ENCODE measurements around the gene NRG4.
A peak's percentile ranks its signal among the peaks of the same experiment; 100 is the strongest.

Gene NRG4

DNA sequence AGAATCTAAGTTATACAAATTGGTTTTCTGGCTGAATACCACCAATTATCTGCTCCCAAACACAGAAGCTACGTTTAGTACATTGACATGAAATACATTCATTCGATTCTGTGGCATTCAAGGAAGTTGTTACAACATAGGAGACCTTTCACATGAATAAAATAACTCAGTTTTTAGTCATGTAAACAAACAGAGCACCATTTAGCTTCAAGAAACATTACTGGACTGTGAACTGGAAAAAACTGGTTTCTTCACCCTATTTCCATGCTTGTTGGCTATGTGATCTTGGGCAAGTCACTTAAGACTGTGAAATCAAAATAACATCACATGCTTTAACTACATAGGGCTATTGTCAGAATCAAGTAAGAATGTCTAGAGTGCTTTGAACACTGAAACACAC lies 46.2 kb downstream of the NRG4 start:
- no peak for DNase-seq
- TF ChIP-seq GATA1 (IDR thresholded peaks at IDR 0.05; ENCODE audit: low read depth, low read length) = no peak
- TF ChIP-seq POLR2A (IDR thresholded peaks at IDR 0.05; ENCODE audit: low read length) = no peak

DNA sequence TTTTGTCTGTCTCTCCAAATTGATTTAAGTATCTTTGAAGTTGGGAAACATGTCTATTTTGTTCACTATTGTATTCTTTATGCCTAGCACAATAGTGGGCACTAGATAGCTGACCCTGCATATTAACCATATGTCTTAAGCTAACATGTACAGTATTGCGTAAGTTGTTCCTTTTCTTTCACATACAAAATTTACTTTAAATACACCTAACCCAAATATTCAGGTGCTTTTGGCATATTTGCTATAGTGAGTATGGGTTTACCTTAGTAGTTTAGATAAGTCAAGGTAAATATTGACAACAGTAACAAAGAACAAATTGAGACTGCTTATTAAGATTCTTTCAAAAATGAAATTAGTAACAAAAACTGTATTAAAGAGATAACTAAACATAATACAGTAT lies 50.9 kb downstream of the NRG4 start:
- DNase-seq = no peak
- no peak for TF ChIP-seq GATA1 (IDR thresholded peaks at IDR 0.05; ENCODE audit: low read depth, low read length)
- no peak for TF ChIP-seq POLR2A (IDR thresholded peaks at IDR 0.05; ENCODE audit: low read length)

DNA sequence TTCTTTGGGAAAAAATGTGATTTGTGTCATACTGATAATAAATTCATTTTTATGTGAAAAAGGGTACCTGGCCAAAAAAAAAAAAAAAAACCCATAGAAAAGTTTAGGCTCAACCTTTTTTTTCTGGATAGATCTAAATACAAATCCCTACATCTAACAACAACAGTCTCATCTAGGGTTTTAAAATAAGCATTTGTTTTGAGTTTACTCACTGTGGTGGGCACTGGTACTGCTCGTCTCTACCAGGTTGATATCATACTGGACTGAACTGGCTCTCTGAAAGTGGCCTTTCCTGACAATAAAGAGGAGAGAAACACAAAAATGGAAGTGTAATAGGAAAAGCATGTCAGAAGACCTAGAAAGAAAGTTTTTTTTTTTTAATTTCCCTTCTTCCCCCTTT lies 56.5 kb downstream of the NRG4 start:
- TF ChIP-seq GATA1 (IDR thresholded peaks at IDR 0.05; ENCODE audit: low read depth, low read length) = no peak
- no peak for TF ChIP-seq POLR2A (IDR thresholded peaks at IDR 0.05; ENCODE audit: low read length)
- DNase-seq = no peak

DNA sequence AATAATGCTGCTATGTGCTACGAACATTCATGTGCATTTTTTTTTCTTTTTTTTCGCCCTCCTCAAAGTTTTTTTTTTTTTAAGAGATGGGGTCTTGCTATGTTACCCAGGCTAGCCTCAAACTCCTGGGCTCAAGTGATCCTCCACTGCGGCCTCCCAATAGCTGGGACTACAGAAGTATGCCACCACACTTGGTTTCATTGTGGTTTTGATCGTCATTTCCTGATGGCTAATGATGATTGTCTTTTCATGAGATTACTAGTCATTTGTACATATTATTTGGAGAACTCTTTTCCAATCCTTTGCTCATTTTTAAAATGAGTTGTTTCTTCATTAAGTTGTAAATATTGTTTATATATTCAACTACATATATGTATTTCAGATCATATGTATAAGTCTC lies 59.7 kb downstream of the NRG4 start:
- no peak for DNase-seq
- TF ChIP-seq GATA1 (IDR thresholded peaks at IDR 0.05; ENCODE audit: low read depth, low read length) (no peak), POLR2A (IDR thresholded peaks at IDR 0.05; ENCODE audit: low read length) (no peak)

DNA sequence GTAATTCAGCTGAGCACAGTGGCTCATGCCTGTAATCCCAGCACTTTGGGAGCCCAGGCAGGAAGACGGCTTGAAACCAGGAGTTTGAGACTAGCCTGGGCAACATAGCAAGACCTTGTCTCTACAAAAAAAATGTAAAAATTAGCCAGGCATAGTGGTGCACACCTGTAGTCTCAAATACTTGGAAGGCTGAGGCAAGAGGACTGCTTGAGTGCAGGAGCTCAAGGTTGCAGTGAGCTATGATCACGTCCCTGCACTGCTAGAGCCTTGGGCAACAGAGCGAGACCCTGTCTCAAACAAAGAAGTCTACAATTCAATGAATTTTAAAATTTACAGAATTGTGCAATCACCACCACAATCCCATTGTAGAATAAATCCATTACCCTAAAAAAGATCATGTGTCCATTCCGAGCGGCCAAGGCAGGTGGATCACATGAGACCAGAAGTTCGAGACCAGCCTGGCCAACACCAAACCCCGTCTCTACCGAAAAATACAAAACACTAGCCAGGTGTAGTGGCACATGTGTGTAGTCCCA lies 63.4 kb downstream of the NRG4 start:
- no peak for DNase-seq
- TF ChIP-seq GATA1 (IDR thresholded peaks at IDR 0.05; ENCODE audit: low read depth, low read length) (no peak), POLR2A (IDR thresholded peaks at IDR 0.05; ENCODE audit: low read length) (no peak)

DNA sequence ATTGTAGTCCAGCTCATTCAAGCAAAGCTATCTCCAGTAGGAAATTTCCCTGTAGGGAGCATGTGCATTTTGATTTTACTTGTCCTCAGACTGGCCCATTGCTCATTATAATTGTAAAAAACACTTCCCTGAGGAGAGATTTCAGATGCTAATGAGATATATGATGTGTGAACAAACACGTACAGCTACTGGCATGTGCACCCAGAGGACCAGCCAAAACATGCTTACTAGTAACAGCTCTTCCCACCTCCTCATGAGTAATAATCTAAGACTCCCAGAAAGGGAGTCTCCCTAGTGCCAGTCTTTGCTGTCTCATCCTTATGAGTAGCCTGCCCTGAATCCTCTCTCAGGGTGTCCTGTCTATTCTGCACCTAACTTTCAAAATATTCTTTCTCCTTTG lies 65.1 kb downstream of the NRG4 start:
- peak; percentile 35 to 60 for DNase-seq
- TF ChIP-seq GATA1 (IDR thresholded peaks at IDR 0.05; ENCODE audit: low read depth, low read length) (no peak), POLR2A (IDR thresholded peaks at IDR 0.05; ENCODE audit: low read length) (no peak)

DNA sequence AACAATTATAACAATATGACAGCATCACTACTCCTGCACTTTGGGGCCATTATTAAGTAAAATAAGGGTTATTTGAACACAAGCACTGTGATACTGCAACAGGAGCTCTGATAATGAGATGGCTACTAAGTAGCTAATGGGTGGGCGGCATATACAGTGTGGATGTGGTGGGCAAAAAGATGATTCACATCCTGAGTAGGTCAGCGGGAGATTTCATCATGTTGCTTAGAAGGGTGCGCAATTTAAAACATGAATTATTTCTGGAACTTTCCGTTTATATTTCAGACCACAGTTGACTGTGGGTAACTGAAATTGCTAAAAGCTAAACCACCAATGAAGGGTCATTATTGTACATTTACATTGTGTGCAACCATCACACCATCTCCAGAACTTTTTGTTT lies 66.3 kb downstream of the NRG4 start:
- DNase-seq = no peak
- TF ChIP-seq POLR2A (IDR thresholded peaks at IDR 0.05; ENCODE audit: low read length) (no peak), GATA1 (IDR thresholded peaks at IDR 0.05; ENCODE audit: low read depth, low read length) (no peak)

DNA sequence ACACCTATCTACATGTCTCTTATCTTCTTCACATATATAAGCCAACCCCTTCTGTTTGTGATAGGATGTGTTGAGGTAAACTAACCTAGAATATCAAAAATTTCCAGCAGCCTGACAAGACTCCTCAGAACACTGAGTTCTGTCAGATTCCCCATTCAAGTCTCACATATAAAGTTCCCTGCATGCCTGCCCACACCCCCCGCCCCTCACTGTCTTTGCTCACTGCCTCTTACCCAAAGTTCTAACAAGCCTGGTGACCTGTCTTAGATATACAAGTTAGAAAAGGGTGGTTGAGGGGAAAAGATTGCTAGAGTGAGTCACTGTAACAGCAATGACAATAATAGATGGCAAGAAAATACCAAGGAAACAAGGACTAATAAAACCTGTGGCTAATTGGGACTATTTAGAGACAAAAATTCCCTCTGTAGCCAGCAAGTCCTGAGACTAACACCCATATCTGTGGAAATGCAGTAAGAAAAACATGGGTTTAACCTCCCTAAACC lies 68.5 kb downstream of the NRG4 start:
- no peak for DNase-seq
- TF ChIP-seq GATA1 (IDR thresholded peaks at IDR 0.05; ENCODE audit: low read depth, low read length) (no peak), POLR2A (IDR thresholded peaks at IDR 0.05; ENCODE audit: low read length) (no peak)

DNA sequence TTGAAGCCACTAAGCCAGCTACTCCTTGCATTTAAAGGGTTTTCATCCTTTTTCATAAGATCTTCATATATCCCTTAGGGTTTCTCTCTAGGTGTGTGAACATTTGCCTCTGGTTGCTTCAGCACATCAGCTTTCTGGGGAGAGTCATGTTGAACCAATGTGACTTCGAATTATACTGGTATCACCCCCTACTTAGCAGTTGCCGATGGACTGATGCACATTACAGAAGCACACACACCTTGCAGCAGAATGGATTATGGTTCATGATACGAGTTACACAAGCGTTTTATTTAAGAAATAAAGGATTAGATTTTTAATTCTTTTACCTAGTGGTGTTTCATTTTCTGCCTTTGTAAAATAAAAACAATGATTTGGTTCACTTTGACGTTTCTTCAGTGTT lies 69.0 kb downstream of the NRG4 start:
- no peak for TF ChIP-seq GATA1 (IDR thresholded peaks at IDR 0.05; ENCODE audit: low read depth, low read length)
- peak; percentile 14 for TF ChIP-seq POLR2A (IDR thresholded peaks at IDR 0.05; ENCODE audit: low read length)

DNA sequence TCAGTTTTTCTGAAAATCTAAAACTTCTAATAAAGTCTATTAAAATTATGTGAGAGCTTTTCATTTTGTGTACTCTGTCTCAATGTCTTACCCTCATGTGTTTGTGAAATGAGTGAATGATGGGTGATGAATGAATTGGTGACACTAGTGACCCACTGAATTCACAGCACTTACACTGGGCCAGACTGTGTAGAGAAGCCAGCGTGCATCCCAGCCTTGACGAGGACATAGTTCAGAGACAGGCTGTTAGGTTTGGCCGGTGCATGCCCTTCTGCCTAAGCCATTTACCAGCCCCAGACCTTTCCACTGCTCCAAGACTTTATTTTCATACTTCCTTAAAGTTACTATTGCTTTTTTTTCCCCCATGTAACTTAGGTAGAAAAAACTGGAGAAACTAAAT lies 69.8 kb downstream of the NRG4 start:
- DNase-seq = no peak
- TF ChIP-seq POLR2A (IDR thresholded peaks at IDR 0.05; ENCODE audit: low read length) (no peak), GATA1 (IDR thresholded peaks at IDR 0.05; ENCODE audit: low read depth, low read length) (no peak)

More for the DNA sequence above, 69.0 kb downstream of the NRG4 start:
- DNase-seq = peak in 1 of 2 experiments; percentile 5

DNA sequence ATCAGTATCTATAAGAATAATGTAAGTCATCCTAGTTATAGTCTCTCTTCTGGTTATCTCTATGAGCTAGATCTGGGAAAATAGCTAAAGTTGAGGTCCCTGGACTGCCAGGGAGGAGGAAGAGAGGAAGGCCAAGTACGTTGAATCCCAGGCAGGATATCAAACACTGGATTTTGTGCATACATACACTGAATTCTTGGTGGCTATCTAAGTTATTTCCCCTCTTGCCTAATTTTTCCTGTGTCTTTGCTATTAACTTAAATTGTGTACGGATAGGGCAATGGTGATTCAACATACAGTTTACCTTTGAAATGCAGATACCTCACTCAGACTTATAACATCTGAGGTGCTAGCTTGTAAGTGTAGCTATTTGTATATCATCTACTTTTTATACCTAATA lies 81.4 kb downstream of the NRG4 start:
- TF ChIP-seq POLR2A (IDR thresholded peaks at IDR 0.05; ENCODE audit: low read length) (no peak), GATA1 (IDR thresholded peaks at IDR 0.05; ENCODE audit: low read depth, low read length) (no peak)
- no peak for DNase-seq

DNA sequence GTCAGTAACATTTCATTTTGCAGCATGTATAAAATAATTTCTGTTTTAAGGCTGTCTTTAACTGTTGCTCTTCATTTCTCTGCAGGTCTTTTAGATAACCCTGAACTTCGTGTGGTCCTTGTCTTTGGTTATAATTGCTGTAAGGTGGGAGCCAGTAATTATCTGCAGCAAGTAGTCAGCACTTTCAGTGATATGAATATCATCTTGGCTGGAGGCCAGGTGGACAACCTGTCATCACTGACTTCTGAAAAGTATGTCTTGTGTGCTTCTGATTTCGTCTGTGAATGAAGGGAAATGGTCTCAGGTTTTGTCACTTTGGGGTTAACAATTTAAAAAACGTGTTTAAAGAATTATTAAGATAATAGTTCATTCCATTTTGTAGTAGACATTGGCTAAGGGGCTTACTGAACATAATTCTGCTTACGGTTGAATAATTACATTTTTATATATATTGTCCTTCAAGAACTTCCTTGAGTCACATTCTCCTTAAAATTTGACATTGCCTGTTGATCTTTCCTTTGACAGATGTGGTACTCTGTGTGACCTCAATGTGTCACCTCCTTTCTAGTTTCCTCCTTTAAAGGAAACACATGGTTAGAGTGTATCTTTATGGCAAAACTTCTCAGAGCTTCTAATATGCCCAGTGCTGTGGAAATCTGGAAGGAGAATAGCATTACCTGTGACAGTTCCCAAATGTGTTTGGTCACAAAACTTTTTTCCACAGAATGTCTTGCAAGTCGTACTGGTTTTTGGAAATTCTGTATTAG lies 82.2 kb downstream of the NRG4 start:
- peak; percentile 58 to 59 for DNase-seq
- TF ChIP-seq POLR2A (IDR thresholded peaks at IDR 0.05; ENCODE audit: low read length) (no peak), GATA1 (IDR thresholded peaks at IDR 0.05; ENCODE audit: low read depth, low read length) (no peak)

DNA sequence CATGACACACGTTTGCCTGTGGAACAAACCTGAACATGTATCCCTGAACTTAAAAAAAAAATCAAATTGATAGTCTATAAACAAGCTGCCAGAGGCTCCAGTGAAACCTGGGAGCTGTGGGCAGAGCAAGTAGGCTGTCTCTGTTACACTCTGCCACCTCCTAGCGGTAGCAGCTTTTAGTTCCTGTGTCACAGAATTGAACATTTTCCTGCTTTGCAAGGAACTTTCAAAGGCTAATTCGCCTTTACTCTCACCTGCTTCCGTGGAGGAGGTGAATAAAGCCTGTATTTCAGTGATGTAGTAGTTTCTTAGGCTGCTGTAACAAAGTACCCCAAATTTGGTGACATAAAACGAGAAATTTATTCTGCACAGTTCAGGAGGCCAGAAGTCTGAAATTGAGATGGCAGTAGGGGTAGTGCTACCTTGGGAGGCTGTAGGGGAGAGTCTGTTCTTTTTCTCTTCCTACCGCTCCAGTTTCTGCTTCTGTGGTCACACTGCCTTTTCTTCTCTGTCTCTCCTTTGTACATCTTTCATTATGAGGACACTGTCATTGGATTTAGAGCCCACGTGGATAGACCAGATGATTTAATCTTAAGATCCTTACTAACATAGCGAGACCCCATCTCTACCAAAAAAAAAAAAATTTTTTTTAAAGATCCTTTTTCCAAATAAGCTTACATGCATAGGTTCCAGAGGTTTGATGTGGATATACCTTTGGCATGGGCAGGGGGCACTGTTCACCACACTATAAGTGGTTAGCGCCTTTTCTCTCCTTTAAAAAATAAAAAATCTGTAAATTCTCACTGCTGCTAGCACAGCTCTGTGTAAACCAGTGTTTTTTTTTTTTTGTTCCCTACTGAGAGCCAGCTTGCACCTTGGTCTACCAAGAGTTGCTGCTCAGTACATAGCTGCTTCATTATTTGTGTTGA lies 83.3 kb downstream of the NRG4 start:
- DNase-seq = peak; percentile 45 to 59
- TF ChIP-seq POLR2A (IDR thresholded peaks at IDR 0.05; ENCODE audit: low read length) (no peak), GATA1 (IDR thresholded peaks at IDR 0.05; ENCODE audit: low read depth, low read length) (no peak)

DNA sequence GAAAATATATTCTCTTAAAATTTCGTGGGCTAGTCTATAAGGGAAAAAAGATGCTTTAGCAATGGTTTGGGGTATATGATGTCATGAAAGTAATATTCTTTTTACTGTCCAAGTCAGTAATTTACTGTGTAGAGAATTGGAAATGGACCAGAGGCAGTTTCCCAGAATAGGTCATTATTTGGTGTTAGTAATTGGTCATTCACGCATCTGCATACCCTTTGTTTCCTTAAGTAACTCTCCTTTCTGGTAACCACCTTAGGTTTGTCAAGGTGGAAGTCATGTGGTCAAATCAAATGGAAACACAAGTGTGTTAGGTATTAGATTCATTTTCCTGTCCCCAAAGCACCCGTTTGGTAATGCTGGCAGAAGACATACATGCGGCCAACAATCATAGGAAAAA lies 84.6 kb downstream of the NRG4 start:
- TF ChIP-seq GATA1 (IDR thresholded peaks at IDR 0.05; ENCODE audit: low read depth, low read length) (no peak), POLR2A (IDR thresholded peaks at IDR 0.05; ENCODE audit: low read length) (no peak)
- no peak for DNase-seq

Data from erythroblast (primary cell).